ENCODE data around the gene TERT.

DNA sequence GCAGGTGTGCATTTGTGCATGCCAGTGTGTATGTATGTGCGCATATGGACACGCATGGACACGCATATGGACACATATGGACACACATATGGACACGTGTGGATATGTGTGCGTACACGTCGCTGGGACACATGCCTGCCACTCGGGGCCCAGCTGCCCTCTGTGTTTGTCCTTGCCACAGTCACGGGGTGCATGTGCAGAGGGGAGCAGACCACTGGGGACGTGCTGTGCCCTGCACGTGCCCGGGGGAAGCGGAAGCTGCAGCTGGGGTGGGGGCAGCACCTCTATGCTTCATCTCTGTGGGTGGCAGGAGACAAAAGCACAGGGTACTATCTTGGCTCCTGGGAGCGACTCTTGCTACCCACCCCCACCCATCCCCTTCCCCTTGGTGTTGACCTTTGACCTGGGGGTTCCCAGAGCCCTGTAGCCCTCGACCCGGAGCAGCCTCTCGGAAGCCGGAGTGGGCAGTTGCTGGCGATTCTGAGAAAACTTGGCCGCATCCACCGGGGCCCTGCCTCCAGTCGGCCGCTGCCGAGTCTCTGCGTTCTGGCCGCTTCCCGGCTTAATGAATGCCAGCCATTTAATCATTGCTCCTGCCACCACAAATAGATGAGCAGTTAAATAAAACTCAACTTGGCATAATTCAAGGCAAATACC, 72.1 kb downstream of the TERT start:
- TF ChIP-seq, protein P1, sequence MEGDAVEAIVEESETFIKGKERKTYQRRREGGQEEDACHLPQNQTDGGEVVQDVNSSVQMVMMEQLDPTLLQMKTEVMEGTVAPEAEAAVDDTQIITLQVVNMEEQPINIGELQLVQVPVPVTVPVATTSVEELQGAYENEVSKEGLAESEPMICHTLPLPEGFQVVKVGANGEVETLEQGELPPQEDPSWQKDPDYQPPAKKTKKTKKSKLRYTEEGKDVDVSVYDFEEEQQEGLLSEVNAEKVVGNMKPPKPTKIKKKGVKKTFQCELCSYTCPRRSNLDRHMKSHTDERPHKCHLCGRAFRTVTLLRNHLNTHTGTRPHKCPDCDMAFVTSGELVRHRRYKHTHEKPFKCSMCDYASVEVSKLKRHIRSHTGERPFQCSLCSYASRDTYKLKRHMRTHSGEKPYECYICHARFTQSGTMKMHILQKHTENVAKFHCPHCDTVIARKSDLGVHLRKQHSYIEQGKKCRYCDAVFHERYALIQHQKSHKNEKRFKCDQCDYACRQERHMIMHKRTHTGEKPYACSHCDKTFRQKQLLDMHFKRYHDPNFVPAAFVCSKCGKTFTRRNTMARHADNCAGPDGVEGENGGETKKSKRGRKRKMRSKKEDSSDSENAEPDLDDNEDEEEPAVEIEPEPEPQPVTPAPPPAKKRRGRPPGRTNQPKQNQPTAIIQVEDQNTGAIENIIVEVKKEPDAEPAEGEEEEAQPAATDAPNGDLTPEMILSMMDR (IDR thresholded peaks at IDR 0.05), result no peak
- TF ChIP-seq HDAC2 (IDR thresholded peaks at IDR 0.05), result no peak
